Measurements from ENCODE around the gene SLC44A1. TPM values are rescaled to one million over a fixed set of nuclear protein-coding genes. Genes with fewer than 3 reads are reported as not detected.
A peak's percentile ranks its signal among the peaks of the same experiment; 100 is the strongest.

SLC44A1 gene
- total and polyA plus RNA-seq, 10 of the 15 experiments (the other 5 are each of a cell fraction or from before 2014, with no cell fraction given), result 2.4 to 21.2 (median 12.4) TPM

DNA sequence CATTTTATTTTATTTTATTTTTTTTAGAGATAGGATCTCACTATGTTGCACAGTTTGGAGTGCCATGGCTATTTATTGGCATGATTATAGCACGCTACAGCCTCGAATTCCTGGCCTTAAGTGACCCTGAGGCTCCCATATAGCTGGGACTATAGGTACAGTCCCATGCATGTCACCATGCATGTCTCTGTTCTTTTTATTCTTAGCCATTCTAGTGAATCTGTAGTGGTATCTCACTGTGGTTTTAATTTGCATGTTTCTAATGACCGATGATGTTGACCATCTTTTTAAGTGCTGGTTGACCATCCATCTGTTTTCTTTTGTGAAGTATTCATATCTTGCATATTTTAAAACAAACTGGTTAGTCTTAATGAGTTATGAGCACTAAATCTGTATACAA lies 76.1 kb downstream of the SLC44A1 start (continued):
- no peak for TF ChIP-seq POLR2AphosphoS2 (IDR thresholded peaks at IDR 0.05; ENCODE audit: low read depth, low read length)
- no peak for TF ChIP-seq SMC3 (IDR thresholded peaks at IDR 0.05; ENCODE audit: borderline replicate concordance, low read length)
- TF ChIP-seq PAX8 (IDR thresholded peaks at IDR 0.05), result no peak
- no peak for TF ChIP-seq DPF2 (IDR thresholded peaks at IDR 0.05)
- TF ChIP-seq HDGF (IDR thresholded peaks at IDR 0.05), result no peak
- TF ChIP-seq, protein P1, sequence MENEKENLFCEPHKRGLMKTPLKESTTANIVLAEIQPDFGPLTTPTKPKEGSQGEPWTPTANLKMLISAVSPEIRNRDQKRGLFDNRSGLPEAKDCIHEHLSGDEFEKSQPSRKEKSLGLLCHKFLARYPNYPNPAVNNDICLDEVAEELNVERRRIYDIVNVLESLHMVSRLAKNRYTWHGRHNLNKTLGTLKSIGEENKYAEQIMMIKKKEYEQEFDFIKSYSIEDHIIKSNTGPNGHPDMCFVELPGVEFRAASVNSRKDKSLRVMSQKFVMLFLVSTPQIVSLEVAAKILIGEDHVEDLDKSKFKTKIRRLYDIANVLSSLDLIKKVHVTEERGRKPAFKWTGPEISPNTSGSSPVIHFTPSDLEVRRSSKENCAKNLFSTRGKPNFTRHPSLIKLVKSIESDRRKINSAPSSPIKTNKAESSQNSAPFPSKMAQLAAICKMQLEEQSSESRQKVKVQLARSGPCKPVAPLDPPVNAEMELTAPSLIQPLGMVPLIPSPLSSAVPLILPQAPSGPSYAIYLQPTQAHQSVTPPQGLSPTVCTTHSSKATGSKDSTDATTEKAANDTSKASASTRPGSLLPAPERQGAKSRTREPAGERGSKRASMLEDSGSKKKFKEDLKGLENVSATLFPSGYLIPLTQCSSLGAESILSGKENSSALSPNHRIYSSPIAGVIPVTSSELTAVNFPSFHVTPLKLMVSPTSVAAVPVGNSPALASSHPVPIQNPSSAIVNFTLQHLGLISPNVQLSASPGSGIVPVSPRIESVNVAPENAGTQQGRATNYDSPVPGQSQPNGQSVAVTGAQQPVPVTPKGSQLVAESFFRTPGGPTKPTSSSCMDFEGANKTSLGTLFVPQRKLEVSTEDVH (IDR thresholded peaks at IDR 0.05; ENCODE audit: low read depth, partially characterized antibody), result no peak
- no peak; a peak in 1 of 4 replicates for TF ChIP-seq BHLHE40 (IDR thresholded peaks at IDR 0.05; ENCODE audit: borderline replicate concordance in 1 of 2, low read depth in 2 of 2, low read length in 1 of 2)
- TF ChIP-seq RFX5 (IDR thresholded peaks at IDR 0.05; ENCODE audit: low read depth, low read length), result no peak
- TF ChIP-seq ZNF274 (IDR thresholded peaks at IDR 0.05; ENCODE audit: insufficient read depth, insufficient read length), result no peak
- no peak for TF ChIP-seq SRF (IDR thresholded peaks at IDR 0.05; ENCODE audit: low read depth in 2 of 2, low read length in 2 of 2)
- TF ChIP-seq CBX3 (IDR thresholded peaks at IDR 0.05; ENCODE audit: borderline replicate concordance, low read depth), result no peak
- peak; percentile 48; the same call in 1 of the 2 replicates for TF ChIP-seq ATF7 (IDR thresholded peaks at IDR 0.05; ENCODE audit: low read depth)
- TF ChIP-seq HCFC1 (IDR thresholded peaks at IDR 0.05; ENCODE audit: low read length), result no peak
- no peak for TF ChIP-seq EZH2 (IDR thresholded peaks at IDR 0.05; ENCODE audit: borderline replicate concordance, control insufficient read depth, low read depth, low read length)
- TF ChIP-seq, protein P2, sequence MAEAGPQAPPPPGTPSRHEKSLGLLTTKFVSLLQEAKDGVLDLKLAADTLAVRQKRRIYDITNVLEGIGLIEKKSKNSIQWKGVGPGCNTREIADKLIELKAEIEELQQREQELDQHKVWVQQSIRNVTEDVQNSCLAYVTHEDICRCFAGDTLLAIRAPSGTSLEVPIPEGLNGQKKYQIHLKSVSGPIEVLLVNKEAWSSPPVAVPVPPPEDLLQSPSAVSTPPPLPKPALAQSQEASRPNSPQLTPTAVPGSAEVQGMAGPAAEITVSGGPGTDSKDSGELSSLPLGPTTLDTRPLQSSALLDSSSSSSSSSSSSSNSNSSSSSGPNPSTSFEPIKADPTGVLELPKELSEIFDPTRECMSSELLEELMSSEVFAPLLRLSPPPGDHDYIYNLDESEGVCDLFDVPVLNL (IDR thresholded peaks at IDR 0.05; ENCODE audit: low read depth, low read length), result no peak
- TF ChIP-seq, protein P3, sequence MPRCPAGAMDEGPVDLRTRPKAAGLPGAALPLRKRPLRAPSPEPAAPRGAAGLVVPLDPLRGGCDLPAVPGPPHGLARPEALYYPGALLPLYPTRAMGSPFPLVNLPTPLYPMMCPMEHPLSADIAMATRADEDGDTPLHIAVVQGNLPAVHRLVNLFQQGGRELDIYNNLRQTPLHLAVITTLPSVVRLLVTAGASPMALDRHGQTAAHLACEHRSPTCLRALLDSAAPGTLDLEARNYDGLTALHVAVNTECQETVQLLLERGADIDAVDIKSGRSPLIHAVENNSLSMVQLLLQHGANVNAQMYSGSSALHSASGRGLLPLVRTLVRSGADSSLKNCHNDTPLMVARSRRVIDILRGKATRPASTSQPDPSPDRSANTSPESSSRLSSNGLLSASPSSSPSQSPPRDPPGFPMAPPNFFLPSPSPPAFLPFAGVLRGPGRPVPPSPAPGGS (IDR thresholded peaks at IDR 0.05; ENCODE audit: borderline replicate concordance, insufficient read depth, low read depth, low read length, poor library complexity, severe bottlenecking), result no peak
- TF ChIP-seq MXI1 (IDR thresholded peaks at IDR 0.05; ENCODE audit: low read depth, low read length), result no peak
- TF ChIP-seq, protein P4, sequence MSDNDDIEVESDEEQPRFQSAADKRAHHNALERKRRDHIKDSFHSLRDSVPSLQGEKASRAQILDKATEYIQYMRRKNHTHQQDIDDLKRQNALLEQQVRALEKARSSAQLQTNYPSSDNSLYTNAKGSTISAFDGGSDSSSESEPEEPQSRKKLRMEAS (IDR thresholded peaks at IDR 0.05; ENCODE audit: low read depth, low read length), result no peak
- TF ChIP-seq ZZZ3 (IDR thresholded peaks at IDR 0.05; ENCODE audit: control insufficient read depth, insufficient read length, low read depth), result no peak
- TF ChIP-seq ZNF24 (IDR thresholded peaks at IDR 0.05), result no peak
- TF ChIP-seq SMAD5 (IDR thresholded peaks at IDR 0.05; ENCODE audit: low read depth), result no peak
- TF ChIP-seq EP300 (IDR thresholded peaks at IDR 0.05; ENCODE audit: borderline replicate concordance in 1 of 2, control insufficient read depth in 1 of 2, low read depth in 2 of 2, low read length in 2 of 2), result peak in 1 of 2 experiments; percentile 26; a peak in 1 of 4 replicates
- TF ChIP-seq TBL1XR1 (IDR thresholded peaks at IDR 0.05; ENCODE audit: low read depth, low read length), result no peak

Data from GM12878 (cell line).